Measurements from ENCODE around the gene VPS9D1.

DNA sequence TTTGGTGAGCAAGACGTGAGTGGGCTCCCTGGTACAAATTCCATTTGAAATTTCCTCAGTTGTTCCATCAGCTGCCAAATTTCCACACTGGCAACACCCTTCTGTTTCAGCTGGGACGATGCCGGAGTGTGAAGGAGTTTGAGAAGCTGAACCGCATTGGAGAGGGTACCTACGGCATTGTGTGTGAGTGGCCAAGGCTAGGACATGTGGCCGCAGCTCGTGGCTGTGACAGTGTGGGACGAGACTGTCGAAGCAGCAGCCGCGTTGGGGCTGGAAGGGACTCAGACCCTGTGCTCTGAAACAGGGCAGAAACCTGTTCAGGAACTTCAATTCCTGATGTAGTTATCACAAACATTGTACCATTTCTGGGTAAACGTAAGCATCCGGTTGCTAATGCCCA lies 31.6 kb downstream of the VPS9D1 start:
- TF ChIP-seq POLR2A (IDR thresholded peaks at IDR 0.05), result no peak
- TF ChIP-seq, protein P1, sequence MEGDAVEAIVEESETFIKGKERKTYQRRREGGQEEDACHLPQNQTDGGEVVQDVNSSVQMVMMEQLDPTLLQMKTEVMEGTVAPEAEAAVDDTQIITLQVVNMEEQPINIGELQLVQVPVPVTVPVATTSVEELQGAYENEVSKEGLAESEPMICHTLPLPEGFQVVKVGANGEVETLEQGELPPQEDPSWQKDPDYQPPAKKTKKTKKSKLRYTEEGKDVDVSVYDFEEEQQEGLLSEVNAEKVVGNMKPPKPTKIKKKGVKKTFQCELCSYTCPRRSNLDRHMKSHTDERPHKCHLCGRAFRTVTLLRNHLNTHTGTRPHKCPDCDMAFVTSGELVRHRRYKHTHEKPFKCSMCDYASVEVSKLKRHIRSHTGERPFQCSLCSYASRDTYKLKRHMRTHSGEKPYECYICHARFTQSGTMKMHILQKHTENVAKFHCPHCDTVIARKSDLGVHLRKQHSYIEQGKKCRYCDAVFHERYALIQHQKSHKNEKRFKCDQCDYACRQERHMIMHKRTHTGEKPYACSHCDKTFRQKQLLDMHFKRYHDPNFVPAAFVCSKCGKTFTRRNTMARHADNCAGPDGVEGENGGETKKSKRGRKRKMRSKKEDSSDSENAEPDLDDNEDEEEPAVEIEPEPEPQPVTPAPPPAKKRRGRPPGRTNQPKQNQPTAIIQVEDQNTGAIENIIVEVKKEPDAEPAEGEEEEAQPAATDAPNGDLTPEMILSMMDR (IDR thresholded peaks at IDR 0.05), result no peak

All from lower leg skin (tissue), 3 donors.